Placental epithelial cell (primary cell): Measurements from ENCODE around the gene SOX4. TPM values are rescaled to one million over a fixed set of nuclear protein-coding genes. Genes with fewer than 3 reads are reported as not detected.

ENCODE experiments used
- small RNA-seq: library from RNA; depleted of rRNA; stranded (forward); fragments of <200 nt; gene quantifications from one replicate; pipeline ENCODE3, GENCODE V24; 2012
- total RNA-seq: library from RNA; depleted of rRNA; stranded (reverse); fragments of >200 nt; gene quantifications from 2 replicates; pipeline ENCODE4 v1.2.3, GENCODE V29; 2012

Gene SOX4
- total RNA-seq = 15.7 and 36.1 TPM in 2 replicates

DNA sequence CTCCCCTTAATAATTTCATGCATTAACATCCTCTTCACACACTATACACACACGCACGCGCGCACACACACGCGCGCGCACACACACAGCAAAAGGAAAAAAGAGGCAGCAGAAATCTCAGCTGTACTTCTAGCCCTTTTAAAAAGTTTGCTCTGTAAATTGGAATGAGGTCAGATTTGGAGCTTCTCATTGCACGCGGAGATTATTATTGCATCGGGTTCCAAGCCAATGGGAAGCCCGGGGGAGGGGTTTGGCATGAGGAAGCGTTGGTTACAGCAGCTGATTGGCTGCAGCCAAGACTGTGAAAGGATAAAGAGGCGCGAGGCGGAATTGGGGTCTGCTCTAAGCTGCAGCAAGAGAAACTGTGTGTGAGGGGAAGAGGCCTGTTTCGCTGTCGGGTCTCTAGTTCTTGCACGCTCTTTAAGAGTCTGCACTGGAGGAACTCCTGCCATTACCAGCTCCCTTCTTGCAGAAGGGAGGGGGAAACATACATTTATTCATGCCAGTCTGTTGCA, at the start of gene SOX4:
SOX4 (plus strand) TSS at position 340 of the 515 bp plus-strand sequence. CDS start 784 bp downstream, outside the sequence.

Small RNAs within 50 kb of the gene (small RNA-seq; reads per million reads assigned to genes)
- gene BOLA2P3 = 0.09 reads per million
